ENCODE measurements around the gene RAC2.

The RAC2 gene

GRCh38 chr22:37188901-37189466 lies 55.1 kb downstream of the RAC2 start:
- no peaks in the 10 kb centered on the region for H3K9me3 Mint-ChIP-seq
- peaks cover 6% of the 10 kb centered on the region for H3K36me3 Mint-ChIP-seq
- peaks cover 37% of the 10 kb centered on the region for H3K4me1 Mint-ChIP-seq
- H3K27me3 Mint-ChIP-seq: peaks cover 12% of the 10 kb centered on the region
- no peak for ATAC-seq
- no peak overlapping the region for H3K4me3 Mint-ChIP-seq
- no peak overlapping the region for H3K27ac Mint-ChIP-seq

GRCh38 chr22:37187891-37188761 lies 55.9 kb downstream of the RAC2 start, which contains the start of gene C1QTNF6:
Gene C1QTNF6, minus strand, starts transcription at chr22:37188247. Its CDS starts 34 bp downstream, at chr22:37188213.
- Mint-ChIP-seq H3K4me3 (no peak within 1 kb of the TSS), H3K27ac (no peak within 1 kb of the TSS), H3K4me1 (peaks cover 30% of the 10 kb centered on the region), H3K9me3 (no peaks in the 10 kb centered on the region), H3K36me3 (peaks cover 6% of the 10 kb centered on the region), H3K27me3 (peaks cover 20% of the 10 kb centered on the region)
- no peak for ATAC-seq

- peaks cover 30% of the 10 kb centered on the region for H3K4me1 Mint-ChIP-seq
- no peak for ATAC-seq
- no peaks in the 10 kb centered on the region for H3K9me3 Mint-ChIP-seq
- peaks cover 6% of the 10 kb centered on the region for H3K36me3 Mint-ChIP-seq
- H3K27me3 Mint-ChIP-seq: peaks cover 20% of the 10 kb centered on the region
- H3K27ac Mint-ChIP-seq: no peak overlapping the region
- H3K4me3 Mint-ChIP-seq: no peak overlapping the region
These were observed 56.5 kb downstream of the RAC2 start for GRCh38 chr22:37187552-37187890.

- Mint-ChIP-seq H3K9me3 (no peaks in the 10 kb centered on the region), H3K36me3 (peaks cover 6% of the 10 kb centered on the region), H3K4me3 (no peak overlapping the region), H3K27ac (peak overlapping the region; percentile 80), H3K4me1 (peaks cover 30% of the 10 kb centered on the region), H3K27me3 (peaks cover 20% of the 10 kb centered on the region)
- ATAC-seq: no peak
These were observed 57.0 kb downstream of the RAC2 start for GRCh38 chr22:37186997-37187522.

- no peaks in the 10 kb centered on the region for H3K9me3 Mint-ChIP-seq
- peaks cover 6% of the 10 kb centered on the region for H3K36me3 Mint-ChIP-seq
- H3K4me3 Mint-ChIP-seq: peak overlapping the region; percentile 65
- peak; percentile 79 for ATAC-seq
- H3K27ac Mint-ChIP-seq: peak overlapping the region; percentile 80
- H3K27me3 Mint-ChIP-seq: peaks cover 20% of the 10 kb centered on the region
- peaks cover 30% of the 10 kb centered on the region for H3K4me1 Mint-ChIP-seq
These were observed 57.7 kb downstream of the RAC2 start for GRCh38 chr22:37186228-37186996.

GRCh38 chr22:37185646-37186227 lies 58.3 kb downstream of the RAC2 start:
- Mint-ChIP-seq H3K4me1 (peaks cover 30% of the 10 kb centered on the region), H3K27me3 (peaks cover 20% of the 10 kb centered on the region), H3K9me3 (no peaks in the 10 kb centered on the region), H3K4me3 (no peak overlapping the region), H3K27ac (peak overlapping the region; percentile 80), H3K36me3 (peaks cover 6% of the 10 kb centered on the region)
- no peak for ATAC-seq

GRCh38 chr22:37184816-37185541 lies 59.1 kb downstream of the RAC2 start:
- Mint-ChIP-seq H3K9me3 (no peaks in the 10 kb centered on the region), H3K36me3 (peaks cover 6% of the 10 kb centered on the region), H3K4me1 (peaks cover 30% of the 10 kb centered on the region), H3K27ac (peak overlapping the region; percentile 45), H3K27me3 (peaks cover 20% of the 10 kb centered on the region), H3K4me3 (no peak overlapping the region)
- no peak for ATAC-seq

GRCh38 chr22:37184380-37184755 lies 59.7 kb downstream of the RAC2 start:
- peaks cover 2% of the 10 kb centered on the region for H3K36me3 Mint-ChIP-seq
- peaks cover 20% of the 10 kb centered on the region for H3K27me3 Mint-ChIP-seq
- no peak overlapping the region for H3K4me3 Mint-ChIP-seq
- peak overlapping the region; percentile 45 for H3K27ac Mint-ChIP-seq
- no peaks in the 10 kb centered on the region for H3K9me3 Mint-ChIP-seq
- peaks cover 30% of the 10 kb centered on the region for H3K4me1 Mint-ChIP-seq
- ATAC-seq: no peak

GRCh38 chr22:37183432-37184379 lies 60.4 kb downstream of the RAC2 start:
- Mint-ChIP-seq H3K27ac (no peak overlapping the region), H3K9me3 (no peaks in the 10 kb centered on the region), H3K4me3 (no peak overlapping the region), H3K36me3 (no peaks in the 10 kb centered on the region), H3K27me3 (peaks cover 20% of the 10 kb centered on the region), H3K4me1 (peaks cover 28% of the 10 kb centered on the region)
- ATAC-seq: no peak

GRCh38 chr22:37182949-37183245 lies 61.2 kb downstream of the RAC2 start:
- H3K27ac Mint-ChIP-seq: no peak overlapping the region
- H3K36me3 Mint-ChIP-seq: no peaks in the 10 kb centered on the region
- peaks cover 24% of the 10 kb centered on the region for H3K4me1 Mint-ChIP-seq

GRCh38 chr22:37182101-37182948 lies 61.7 kb downstream of the RAC2 start:
- H3K4me1 Mint-ChIP-seq: peaks cover 27% of the 10 kb centered on the region
- no peaks in the 10 kb centered on the region for H3K9me3 Mint-ChIP-seq
- H3K27ac Mint-ChIP-seq: no peak overlapping the region
- H3K36me3 Mint-ChIP-seq: no peaks in the 10 kb centered on the region
- peaks cover 31% of the 10 kb centered on the region for H3K27me3 Mint-ChIP-seq
- no peak overlapping the region for H3K4me3 Mint-ChIP-seq
- no peak for ATAC-seq

More at GRCh38 chr22:37182949-37183245, 61.2 kb downstream of the RAC2 start:
- ATAC-seq: no peak
- H3K27me3 Mint-ChIP-seq: peaks cover 26% of the 10 kb centered on the region
- no peak overlapping the region for H3K4me3 Mint-ChIP-seq
- no peaks in the 10 kb centered on the region for H3K9me3 Mint-ChIP-seq

GRCh38 chr22:37181681-37182080 lies 62.4 kb downstream of the RAC2 start:
- peaks cover 35% of the 10 kb centered on the region for H3K27me3 Mint-ChIP-seq
- H3K4me3 Mint-ChIP-seq: no peak overlapping the region
- no peak overlapping the region for H3K27ac Mint-ChIP-seq
- ATAC-seq: no peak
- no peaks in the 10 kb centered on the region for H3K9me3 Mint-ChIP-seq
- H3K4me1 Mint-ChIP-seq: peaks cover 32% of the 10 kb centered on the region
- H3K36me3 Mint-ChIP-seq: no peaks in the 10 kb centered on the region
